ENCODE measurements around the gene SULT1A2. TPM values are rescaled to one million over a fixed set of nuclear protein-coding genes. Genes with fewer than 3 reads are reported as not detected.
"Not testable (repeated sequence)": the region's sequence is repeated elsewhere in the genome, so short reads cannot be mapped to it uniquely, and the experiment has no call there.

The SULT1A2 gene
- polyA plus RNA-seq, 1 donor (not counting 4 experiments of a cell fraction or from before 2014, with no cell fraction given): not detected

DNA sequence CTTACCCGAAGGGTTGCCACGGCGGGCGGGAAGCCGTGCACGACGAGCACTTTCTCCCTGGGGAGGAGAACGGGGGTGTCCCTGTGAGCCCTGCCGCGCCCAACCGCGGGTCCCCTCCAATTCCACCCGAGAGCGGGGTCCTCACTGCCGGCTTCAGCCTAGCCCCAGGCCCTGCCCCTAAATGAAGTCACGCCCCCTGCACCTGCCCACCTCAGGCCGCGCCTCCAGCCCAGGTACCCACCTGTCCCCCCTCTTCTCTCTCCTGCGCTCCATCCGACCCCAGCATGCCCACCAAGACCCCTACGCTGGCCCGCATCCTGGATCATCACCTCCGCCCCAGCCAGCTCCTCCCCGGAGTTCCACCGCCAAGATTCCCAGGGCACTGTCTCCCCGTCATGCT is 17.1 kb upstream of the SULT1A2 start:
- FAIRE-seq; H3K9ac ChIP-seq (ENCODE audit: control insufficient read depth, extremely low read depth, insufficient read depth, low read length); H2AFZ ChIP-seq (ENCODE audit: control insufficient read depth, low read length); H3K27ac ChIP-seq (ENCODE audit: control insufficient read depth, insufficient read depth, low read length); H3K4me1 ChIP-seq (ENCODE audit: control insufficient read depth, extremely low read depth, insufficient read depth, low read length); H3K9me1 ChIP-seq (ENCODE audit: control insufficient read depth, extremely low read depth, insufficient read depth, low read length); H3K4me2 ChIP-seq (ENCODE audit: control insufficient read depth, extremely low read depth, insufficient read depth, low read depth, low read length); H3K4me3 ChIP-seq (ENCODE audit: control insufficient read depth in 2 of 3, extremely low read depth in 1 of 3, insufficient read depth in 2 of 3, low read depth in 1 of 3, low read length in 3 of 3); dilution Hi-C loops (cut with MboI; ENCODE audit: extremely low pct_ligation_motif_present, low sequenced_read_pairs); H3K79me2 ChIP-seq (ENCODE audit: control insufficient read depth, insufficient read depth, low read length); H3K27me3 ChIP-seq (ENCODE audit: control insufficient read depth, extremely low read depth, insufficient read depth, low read length); DNase-seq (ENCODE audit: low read depth, low spot score); H3K36me3 ChIP-seq (ENCODE audit: control insufficient read depth in 2 of 2, extremely low read depth in 1 of 2, insufficient read depth in 2 of 2, low read length in 2 of 2); H3K9me3 ChIP-seq (ENCODE audit: control insufficient read depth, low read depth, low read length); H4K20me1 ChIP-seq (ENCODE audit: control insufficient read depth, extremely low read depth, insufficient read depth, low read length): not testable (repeated sequence)

GRCh38 chr16:28612359-28613280 is 15.8 kb upstream of the SULT1A2 start:
- H3K36me3 ChIP-seq (ENCODE audit: control insufficient read depth in 2 of 2, extremely low read depth in 1 of 2, insufficient read depth in 2 of 2, low read length in 2 of 2); H3K27me3 ChIP-seq (ENCODE audit: control insufficient read depth, extremely low read depth, insufficient read depth, low read length); H3K9me3 ChIP-seq (ENCODE audit: control insufficient read depth, low read depth, low read length); H3K9me1 ChIP-seq (ENCODE audit: control insufficient read depth, extremely low read depth, insufficient read depth, low read length); H3K79me2 ChIP-seq (ENCODE audit: control insufficient read depth, insufficient read depth, low read length); DNase-seq (ENCODE audit: low read depth, low spot score); H4K20me1 ChIP-seq (ENCODE audit: control insufficient read depth, extremely low read depth, insufficient read depth, low read length); H3K4me2 ChIP-seq (ENCODE audit: control insufficient read depth, extremely low read depth, insufficient read depth, low read depth, low read length); H3K9ac ChIP-seq (ENCODE audit: control insufficient read depth, extremely low read depth, insufficient read depth, low read length); H3K4me3 ChIP-seq (ENCODE audit: control insufficient read depth in 2 of 3, extremely low read depth in 1 of 3, insufficient read depth in 2 of 3, low read depth in 1 of 3, low read length in 3 of 3); H3K4me1 ChIP-seq (ENCODE audit: control insufficient read depth, extremely low read depth, insufficient read depth, low read length); dilution Hi-C loops (cut with MboI; ENCODE audit: extremely low pct_ligation_motif_present, low sequenced_read_pairs); H3K27ac ChIP-seq (ENCODE audit: control insufficient read depth, insufficient read depth, low read length); FAIRE-seq; H2AFZ ChIP-seq (ENCODE audit: control insufficient read depth, low read length): not testable (repeated sequence)

GRCh38 chr16:28610595-28611191 is 13.8 kb upstream of the SULT1A2 start:
- TF ChIP-seq EZH2 (IDR thresholded peaks at IDR 0.05; ENCODE audit: low read length) (no peak), CTCF (optimal IDR thresholded peaks at IDR 0.05 in 1 of 3, IDR thresholded peaks at IDR 0.05 in 1 of 3, conservative IDR thresholded peaks at IDR 0.05 in 1 of 3; ENCODE audit: extremely low read depth in 1 of 3, insufficient read depth in 2 of 3, low read length in 3 of 3) (no peak)
- no peak overlapping the region for H3K4me3 ChIP-seq (ENCODE audit: control insufficient read depth in 2 of 3, extremely low read depth in 1 of 3, insufficient read depth in 2 of 3, low read depth in 1 of 3, low read length in 3 of 3)
- H3K36me3 ChIP-seq (ENCODE audit: control insufficient read depth in 2 of 2, extremely low read depth in 1 of 2, insufficient read depth in 2 of 2, low read length in 2 of 2): no peaks in the 10 kb centered on the region
- H3K79me2 ChIP-seq (ENCODE audit: control insufficient read depth, insufficient read depth, low read length): no peaks in the 10 kb centered on the region
- no peaks in the 10 kb centered on the region for H3K9me3 ChIP-seq (ENCODE audit: control insufficient read depth, low read depth, low read length)
- H3K9me1 ChIP-seq (ENCODE audit: control insufficient read depth, extremely low read depth, insufficient read depth, low read length): no peaks in the 10 kb centered on the region
- no peaks in the 10 kb centered on the region for H4K20me1 ChIP-seq (ENCODE audit: control insufficient read depth, extremely low read depth, insufficient read depth, low read length)
- no peak overlapping the region for H3K9ac ChIP-seq (ENCODE audit: control insufficient read depth, extremely low read depth, insufficient read depth, low read length)
- no peaks in the 10 kb centered on the region for H3K4me1 ChIP-seq (ENCODE audit: control insufficient read depth, extremely low read depth, insufficient read depth, low read length)
- dilution Hi-C loops (cut with MboI; ENCODE audit: extremely low pct_ligation_motif_present, low sequenced_read_pairs): no loop called here
- DNase-seq (ENCODE audit: low read depth, low spot score) (no peak), FAIRE-seq (no peak)
- H3K4me2 ChIP-seq (ENCODE audit: control insufficient read depth, extremely low read depth, insufficient read depth, low read depth, low read length): no peak overlapping the region
- H3K27me3 ChIP-seq (ENCODE audit: control insufficient read depth, extremely low read depth, insufficient read depth, low read length): no peaks in the 10 kb centered on the region
- H2AFZ ChIP-seq (ENCODE audit: control insufficient read depth, low read length): no peak overlapping the region
- no peak overlapping the region for H3K27ac ChIP-seq (ENCODE audit: control insufficient read depth, insufficient read depth, low read length)

Measured in keratinocyte (primary cell).